ENCODE measurements around the gene IL17B. TPM values are rescaled to one million over a fixed set of nuclear protein-coding genes. Genes with fewer than 3 reads are reported as not detected.

IL17B gene
- total and polyA plus RNA-seq, 2 of the 13 experiments (the other 11 are each of a cell fraction or from before 2014, with no cell fraction given) = 0.29 to 2.6 TPM

DNA sequence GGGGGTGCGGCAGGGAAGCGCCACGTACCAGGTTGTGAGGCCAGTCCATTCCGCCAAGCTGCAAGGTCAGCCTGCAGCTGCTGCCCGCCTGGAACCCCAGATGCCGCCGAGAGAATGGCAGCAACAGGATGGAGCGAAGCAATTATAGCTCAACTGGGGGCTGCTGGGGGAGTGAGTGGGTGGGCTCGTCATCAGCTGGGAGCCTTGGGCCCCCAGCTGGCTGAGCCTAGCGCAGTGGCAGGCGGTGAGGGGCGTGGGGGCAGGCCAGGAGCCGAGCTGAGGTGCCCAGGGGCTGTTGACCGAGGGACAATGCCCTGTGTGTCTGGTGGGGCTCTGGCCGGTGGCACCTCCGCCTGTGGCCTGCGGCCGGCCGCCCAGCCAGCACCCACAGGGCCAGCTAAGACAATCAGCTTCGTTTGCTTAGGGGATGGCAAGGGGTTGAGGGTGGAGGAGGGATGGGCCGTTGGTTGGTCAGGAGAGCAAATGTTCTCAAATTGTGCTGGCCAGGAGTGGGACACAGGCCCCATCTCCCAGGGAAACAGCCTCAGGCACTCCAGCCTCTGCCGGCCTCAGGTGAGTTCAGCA lies at the start of gene IL17B (continued):
- TF ChIP-seq, protein P1, sequence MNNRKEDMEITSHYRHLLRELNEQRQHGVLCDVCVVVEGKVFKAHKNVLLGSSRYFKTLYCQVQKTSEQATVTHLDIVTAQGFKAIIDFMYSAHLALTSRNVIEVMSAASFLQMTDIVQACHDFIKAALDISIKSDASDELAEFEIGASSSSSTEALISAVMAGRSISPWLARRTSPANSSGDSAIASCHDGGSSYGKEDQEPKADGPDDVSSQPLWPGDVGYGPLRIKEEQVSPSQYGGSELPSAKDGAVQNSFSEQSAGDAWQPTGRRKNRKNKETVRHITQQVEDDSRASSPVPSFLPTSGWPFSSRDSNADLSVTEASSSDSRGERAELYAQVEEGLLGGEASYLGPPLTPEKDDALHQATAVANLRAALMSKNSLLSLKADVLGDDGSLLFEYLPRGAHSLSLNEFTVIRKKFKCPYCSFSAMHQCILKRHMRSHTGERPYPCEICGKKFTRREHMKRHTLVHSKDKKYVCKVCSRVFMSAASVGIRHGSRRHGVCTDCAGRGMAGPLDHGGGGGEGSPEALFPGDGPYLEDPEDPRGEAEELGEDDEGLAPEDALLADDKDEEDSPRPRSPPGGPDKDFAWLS (CRISPR knock-in tag; IDR thresholded peaks at IDR 0.05; ENCODE audit: borderline replicate concordance) = no peak
- TF ChIP-seq ZNF709 (CRISPR knock-in tag; IDR thresholded peaks at IDR 0.05) (0 out of 2 replicates have a peak, but pooled peaks have one; percentile 46), ZMYM3 (CRISPR knock-in tag; IDR thresholded peaks at IDR 0.05) (peak; percentile 63; the same call in 1 of the 2 replicates), ZNF790 (CRISPR knock-in tag; IDR thresholded peaks at IDR 0.05; ENCODE audit: borderline replicate concordance) (peak; percentile 69; the same call in 1 of the 2 replicates), FOXK1 (CRISPR knock-in tag; IDR thresholded peaks at IDR 0.05; ENCODE audit: borderline replicate concordance, low read depth) (no peak), RFX5 (IDR thresholded peaks at IDR 0.05; ENCODE audit: low read depth, low read length) (no peak), KDM1A (CRISPR knock-in tag; IDR thresholded peaks at IDR 0.05) (no peak), HMG20A (CRISPR knock-in tag; IDR thresholded peaks at IDR 0.05; ENCODE audit: borderline replicate concordance) (no peak), ZNF292 (CRISPR knock-in tag; IDR thresholded peaks at IDR 0.05; ENCODE audit: borderline replicate concordance, low read depth) (peak; percentile 36; the same call in 1 of the 2 replicates), SALL1 (CRISPR knock-in tag; IDR thresholded peaks at IDR 0.05) (0 out of 2 replicates have a peak, but pooled peaks have one; percentile 14), SMARCC2 (IDR thresholded peaks at IDR 0.05) (no peak), TCF12 (IDR thresholded peaks at IDR 0.05) (no peak), TCF12 (CRISPR knock-in tag; IDR thresholded peaks at IDR 0.05) (0 out of 2 replicates have a peak, but pooled peaks have one; percentile 34), ZNF441 (CRISPR knock-in tag; IDR thresholded peaks at IDR 0.05; ENCODE audit: borderline replicate concordance) (no peak), MEIS2 (CRISPR knock-in tag; IDR thresholded peaks at IDR 0.05) (no peak), YEATS4 (CRISPR knock-in tag; IDR thresholded peaks at IDR 0.05; ENCODE audit: borderline replicate concordance) (peak; percentile 51; the same call in 1 of the 2 replicates), EZH2 (conservative IDR thresholded peaks at IDR 0.05; ENCODE audit: low read depth, low read length) (no peak), ZBTB38 (CRISPR knock-in tag; IDR thresholded peaks at IDR 0.05) (peak; percentile 42; the same call in 1 of the 2 replicates), HNRNPL (IDR thresholded peaks at IDR 0.05; ENCODE audit: low read depth, low read length) (0 out of 2 replicates have a peak, but pooled peaks have one; percentile 79), ZNF589 (CRISPR knock-in tag; conservative IDR thresholded peaks at IDR 0.05) (0 out of 2 replicates have a peak, but pooled peaks have one; percentile 32), ISL2 (CRISPR knock-in tag; IDR thresholded peaks at IDR 0.05) (no peak), ZNF563 (CRISPR knock-in tag; IDR thresholded peaks at IDR 0.05) (peak; percentile 45; the same call in 1 of the 2 replicates), ZNF766 (CRISPR knock-in tag; IDR thresholded peaks at IDR 0.05; ENCODE audit: borderline replicate concordance) (no peak), MTA1 (CRISPR knock-in tag; IDR thresholded peaks at IDR 0.05; ENCODE audit: borderline replicate concordance) (peak; percentile 47; the same call in 1 of the 2 replicates), ZNF230 (CRISPR knock-in tag; IDR thresholded peaks at IDR 0.05) (0 out of 2 replicates have a peak, but pooled peaks have one; percentile 36)
- TF ChIP-seq, protein P2, sequence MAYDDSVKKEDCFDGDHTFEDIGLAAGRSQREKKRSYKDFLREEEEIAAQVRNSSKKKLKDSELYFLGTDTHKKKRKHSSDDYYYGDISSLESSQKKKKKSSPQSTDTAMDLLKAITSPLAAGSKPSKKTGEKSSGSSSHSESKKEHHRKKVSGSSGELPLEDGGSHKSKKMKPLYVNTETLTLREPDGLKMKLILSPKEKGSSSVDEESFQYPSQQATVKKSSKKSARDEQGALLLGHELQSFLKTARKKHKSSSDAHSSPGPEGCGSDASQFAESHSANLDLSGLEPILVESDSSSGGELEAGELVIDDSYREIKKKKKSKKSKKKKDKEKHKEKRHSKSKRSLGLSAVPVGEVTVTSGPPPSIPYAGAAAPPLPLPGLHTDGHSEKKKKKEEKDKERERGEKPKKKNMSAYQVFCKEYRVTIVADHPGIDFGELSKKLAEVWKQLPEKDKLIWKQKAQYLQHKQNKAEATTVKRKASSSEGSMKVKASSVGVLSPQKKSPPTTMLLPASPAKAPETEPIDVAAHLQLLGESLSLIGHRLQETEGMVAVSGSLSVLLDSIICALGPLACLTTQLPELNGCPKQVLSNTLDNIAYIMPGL (CRISPR knock-in tag; IDR thresholded peaks at IDR 0.05; ENCODE audit: borderline replicate concordance in 1 of 2, low read depth in 1 of 2) = peak in 1 of 2 experiments; percentile 10; a peak in 1 of 4 replicates
- TF ChIP-seq, protein P3, sequence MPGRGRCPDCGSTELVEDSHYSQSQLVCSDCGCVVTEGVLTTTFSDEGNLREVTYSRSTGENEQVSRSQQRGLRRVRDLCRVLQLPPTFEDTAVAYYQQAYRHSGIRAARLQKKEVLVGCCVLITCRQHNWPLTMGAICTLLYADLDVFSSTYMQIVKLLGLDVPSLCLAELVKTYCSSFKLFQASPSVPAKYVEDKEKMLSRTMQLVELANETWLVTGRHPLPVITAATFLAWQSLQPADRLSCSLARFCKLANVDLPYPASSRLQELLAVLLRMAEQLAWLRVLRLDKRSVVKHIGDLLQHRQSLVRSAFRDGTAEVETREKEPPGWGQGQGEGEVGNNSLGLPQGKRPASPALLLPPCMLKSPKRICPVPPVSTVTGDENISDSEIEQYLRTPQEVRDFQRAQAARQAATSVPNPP (CRISPR knock-in tag; IDR thresholded peaks at IDR 0.05) = no peak
